Esophagus squamous epithelium (tissue), 5 donors: Measurements from ENCODE around the gene CYP4F2. TPM values are rescaled to one million over a fixed set of nuclear protein-coding genes. Genes with fewer than 3 reads are reported as not detected.

ENCODE experiments used
- DNase-seq: peaks from one replicate; lab custom pipeline; 2025; lab: John Stamatoyannopoulos, UW
- H3K27ac ChIP-seq, 4 donors: fragments of 200-600 bp; sonication (generic); one replicate each; pipeline ENCODE4 v1.5.1; 2016 to 2019; ENCODE audit warnings: mild to moderate bottlenecking in 1 of 4
- H3K27me3 ChIP-seq, 4 donors: fragments of 200-600 bp; sonication (generic); 1 replicate in 3 of 4; 2 replicates in 1 of 4; pipeline versions ENCODE4 v1.5.1 to v1.6.0; 2017 to 2021; ENCODE audit warnings: antibody characterized with exemption in 1 of 4
- H3K36me3 ChIP-seq, 3 donors: fragments of 200-600 bp; sonication (generic); one replicate each; pipeline ENCODE4 v1.5.1; 2016 to 2019
- H3K4me1 ChIP-seq, 3 donors: fragments of 200-600 bp; sonication (generic); one replicate each; pipeline ENCODE4 v1.5.1; 2017 to 2019
- H3K4me3 ChIP-seq, 4 donors: fragments of 200-600 bp; sonication (generic); 1 replicate in 3 of 4; 2 replicates in 1 of 4; pipeline ENCODE4 v1.5.1; 2016 to 2019; ENCODE audit warnings: mild to moderate bottlenecking in 2 of 4, moderate library complexity in 1 of 4
- H3K9me3 ChIP-seq, 3 donors: fragments of 200-600 bp; sonication (generic); one replicate each; pipeline ENCODE4 v1.5.1; 2016 to 2019
- CTCF ChIP-seq, 6 experiments: fragments of 450-650 bp in 4 of 6; fragments of 200-600 bp in 2 of 6; sonication (generic) in 2 of 6; IDR thresholded peaks; one replicate each; pipeline ENCODE4 v1.5.1; 2016 to 2019; ENCODE audit warnings: antibody characterized with exemption in 6 of 6, mild to moderate bottlenecking in 4 of 6, moderate library complexity in 4 of 6
- POLR2A ChIP-seq, 4 donors: fragments of 450-650 bp; IDR thresholded peaks; one replicate each; pipeline ENCODE4 v1.6.1; 2017; ENCODE audit warnings: antibody characterized with exemption in 4 of 4, mild to moderate bottlenecking in 4 of 4, moderate library complexity in 3 of 4
- WGBS, 2 donors: methylation state at CpG; one replicate each; pipeline ENCODE4 v1.1.5; 2018; 5-methylcytosine and 5-hydroxymethylcytosine counted together
- intact Hi-C: fragments of 100-400 bp; cut with DNase I; formaldehyde crosslinking; loops from one replicate; pipeline ENCODE4 v1.15.0; 2022
- total RNA-seq, 4 donors: library from RNA; depleted of rRNA; stranded (reverse); fragments of >200 nt; gene quantifications; one replicate each; pipeline ENCODE4 v1.1.0, GENCODE V29; 2016
- donor health status: DM: yes; HTN: yes; CAD: no.

Gene CYP4F2
- total RNA-seq, 4 donors from 2014 or later, result 0.19 TPM; not detected in 3

GRCh38 chr19:15869109-15869555 lies 28.7 kb downstream of the CYP4F2 start:
- peak overlapping the region in 3 of 4 donors; percentile 48 to 66 (median 59) for H3K27ac ChIP-seq
- intact Hi-C loops, result loop anchor here (10.0 kb wide), 1 partner anchor 244 kb away; no protein-coding TSS in a partner anchor
- TF ChIP-seq POLR2A (IDR thresholded peaks at IDR 0.05) (no peak), CTCF (IDR thresholded peaks at IDR 0.05) (peak; percentile 32 to 86 (median 68))

DNA sequence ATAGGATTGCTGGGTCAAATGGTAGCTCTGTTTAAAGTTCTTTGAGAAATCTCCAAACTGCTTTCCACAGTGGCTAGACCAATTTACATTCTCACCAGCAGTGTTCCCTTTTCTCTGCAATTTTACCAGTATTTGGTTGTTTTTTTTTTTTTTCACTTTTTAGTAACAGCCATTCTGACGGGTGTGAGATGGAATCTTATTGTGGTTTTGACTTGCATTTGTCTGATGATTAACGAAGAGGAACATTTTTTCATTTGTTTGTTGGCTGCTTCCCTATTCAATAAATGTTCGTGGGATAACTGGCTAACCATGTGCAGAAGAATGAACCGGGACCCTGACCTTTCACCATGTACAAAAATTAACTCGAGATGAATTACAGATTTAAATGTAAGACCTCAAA lies 31.2 kb downstream of the CYP4F2 start:
- Histone ChIP-seq H3K27ac (no peak overlapping the region), H3K4me3 (no peak overlapping the region), H3K9me3 (no peaks in the 10 kb centered on the region), H3K27me3 (peaks cover 0 to 24% (median 0%) of the 10 kb centered on the region in 4 donors), H3K4me1 (peaks cover 0 to 21% (median 3%) of the 10 kb centered on the region in 3 donors), H3K36me3 (no peaks in the 10 kb centered on the region)
- intact Hi-C loops, result loop anchor here (10.0 kb wide), 1 partner anchor 242 kb away; no protein-coding TSS in a partner anchor
- TF ChIP-seq POLR2A (IDR thresholded peaks at IDR 0.05) (no peak), CTCF (IDR thresholded peaks at IDR 0.05) (no peak)
- WGBS, 2 donors, result 30 to 41% methylated on average over 5 of the region's 5 CpGs
- DNase-seq, result no peak

More at GRCh38 chr19:15869109-15869555, 28.7 kb downstream of the CYP4F2 start:
- Histone ChIP-seq H3K9me3 (no peaks in the 10 kb centered on the region), H3K4me1 (peaks cover 0 to 29% (median 3%) of the 10 kb centered on the region in 3 donors), H3K27me3 (peaks cover 0 to 32% (median 0%) of the 10 kb centered on the region in 4 donors), H3K36me3 (no peaks in the 10 kb centered on the region), H3K4me3 (no peak overlapping the region)
- no peak for DNase-seq
- 3 to 6% methylated on average over 3 of the region's 3 CpGs for WGBS, 2 donors

DNA sequence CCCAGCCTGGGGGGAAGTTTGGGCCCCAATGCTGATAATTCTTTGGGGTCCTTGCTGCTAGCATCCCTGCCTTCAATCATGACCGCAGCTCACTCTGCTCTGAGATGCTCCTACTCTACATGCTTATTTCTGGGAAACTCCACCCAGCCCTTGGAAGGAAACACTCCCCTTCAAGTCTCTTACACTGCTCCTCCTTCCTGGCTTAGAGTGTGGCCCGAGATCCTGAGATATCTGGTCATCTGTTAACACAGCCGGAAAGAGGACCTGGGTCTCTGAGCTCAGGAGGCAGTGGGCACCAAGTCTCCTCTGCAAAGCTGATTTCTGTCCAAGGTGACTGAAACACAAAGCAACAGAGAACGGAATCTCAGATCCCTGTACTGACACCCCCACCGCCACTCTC lies 33.0 kb downstream of the CYP4F2 start:
- H3K4me3 ChIP-seq, result no peak overlapping the region
- TF ChIP-seq POLR2A (IDR thresholded peaks at IDR 0.05), result no peak
- no peak for TF ChIP-seq CTCF (IDR thresholded peaks at IDR 0.05)
- 56 to 69% methylated on average over 5 of the region's 5 CpGs for WGBS, 2 donors
- DNase-seq, result no peak
- peaks cover 0 to 12% (median 2%) of the 10 kb centered on the region in 3 donors for H3K4me1 ChIP-seq
- H3K27ac ChIP-seq, result no peak overlapping the region
- no peaks in the 10 kb centered on the region for H3K9me3 ChIP-seq
- intact Hi-C loops, result loop anchor here (10.0 kb wide), 1 partner anchor 240 kb away; no protein-coding TSS in a partner anchor
- no peaks in the 10 kb centered on the region for H3K36me3 ChIP-seq
- peaks cover 0 to 26% (median 0%) of the 10 kb centered on the region in 4 donors for H3K27me3 ChIP-seq

GRCh38 chr19:15863272-15863671 lies 34.6 kb downstream of the CYP4F2 start:
- H3K27me3 ChIP-seq, result peaks cover 0 to 26% (median 0%) of the 10 kb centered on the region in 4 donors
- no peaks in the 10 kb centered on the region for H3K9me3 ChIP-seq
- no peak for TF ChIP-seq CTCF (IDR thresholded peaks at IDR 0.05)
- no peak for TF ChIP-seq POLR2A (IDR thresholded peaks at IDR 0.05)
- no peak overlapping the region for H3K27ac ChIP-seq
- H3K36me3 ChIP-seq, result no peaks in the 10 kb centered on the region
- 51 to 71% methylated on average over 7 of the region's 8 CpGs for WGBS, 2 donors
- H3K4me1 ChIP-seq, result no peaks in the 10 kb centered on the region
- H3K4me3 ChIP-seq, result no peak overlapping the region
- DNase-seq, result no peak
- intact Hi-C loops, result loop anchor here (10.0 kb wide), 1 partner anchor 238 kb away; no protein-coding TSS in a partner anchor

DNA sequence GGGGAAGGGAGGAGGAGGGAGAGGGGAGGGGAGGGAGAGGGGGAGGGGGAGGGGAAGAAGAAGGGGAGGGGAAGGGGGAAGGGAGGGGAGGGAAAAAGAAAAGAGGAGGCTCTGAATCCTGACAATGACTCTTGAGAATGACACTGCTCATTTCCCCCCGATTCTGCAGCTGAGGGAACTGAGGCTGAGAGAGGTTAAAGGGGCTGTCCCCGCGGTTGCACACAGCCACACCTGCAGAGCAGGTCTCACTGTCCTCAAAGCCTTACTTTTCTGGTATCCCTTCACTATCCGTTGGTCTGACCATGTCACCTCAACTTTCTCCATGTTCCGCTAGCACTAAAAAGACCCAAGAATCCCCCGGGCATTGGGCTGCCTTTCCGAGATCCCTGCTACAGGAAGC lies 35.4 kb downstream of the CYP4F2 start:
- intact Hi-C loops, result loop anchor here (10.0 kb wide), 1 partner anchor 238 kb away; no protein-coding TSS in a partner anchor
- peaks cover 0 to 26% (median 0%) of the 10 kb centered on the region in 4 donors for H3K27me3 ChIP-seq
- H3K4me3 ChIP-seq, result no peak overlapping the region
- no peak for DNase-seq
- WGBS, 2 donors, result 28 to 50% methylated on average over 7 of the region's 7 CpGs
- no peak overlapping the region for H3K27ac ChIP-seq
- H3K36me3 ChIP-seq, result no peaks in the 10 kb centered on the region
- H3K9me3 ChIP-seq, result no peaks in the 10 kb centered on the region
- TF ChIP-seq POLR2A (IDR thresholded peaks at IDR 0.05) (no peak), CTCF (IDR thresholded peaks at IDR 0.05) (no peak)
- no peaks in the 10 kb centered on the region for H3K4me1 ChIP-seq
